ENCODE measurements around the gene AAMP.

The AAMP gene

GRCh38 chr2:218267259-218267658 lies 2.7 kb downstream of the AAMP start:
- no peak overlapping the region for H3K4me3 ChIP-seq (ENCODE audit: low read depth, low read length)
- no peak for TF ChIP-seq CTCF (IDR thresholded peaks at IDR 0.05; ENCODE audit: low read depth, low read length, missing control alignments)
- in situ Hi-C loops (cut with HindIII; ENCODE audit: low sequenced_read_pairs), result no loop called here
- no peak for DNase-seq (ENCODE audit: low read depth)

GRCh38 chr2:218266316-218266979 lies 3.5 kb downstream of the AAMP start:
- DNase-seq (ENCODE audit: low read depth), result no peak
- no peak for TF ChIP-seq CTCF (IDR thresholded peaks at IDR 0.05; ENCODE audit: low read depth, low read length, missing control alignments)
- in situ Hi-C loops (cut with HindIII; ENCODE audit: low sequenced_read_pairs), result no loop called here
- no peak overlapping the region for H3K4me3 ChIP-seq (ENCODE audit: low read depth, low read length)

- in situ Hi-C loops (cut with HindIII; ENCODE audit: low sequenced_read_pairs), result no loop called here
- no peak for DNase-seq (ENCODE audit: low read depth)
- TF ChIP-seq CTCF (IDR thresholded peaks at IDR 0.05; ENCODE audit: low read depth, low read length, missing control alignments), result no peak
- no peak overlapping the region for H3K4me3 ChIP-seq (ENCODE audit: low read depth, low read length)
Observed at GRCh38 chr2:218265626-218266025, 4.3 kb downstream of the AAMP start.

GRCh38 chr2:218264773-218265561 lies 5.0 kb downstream of the AAMP start:
- in situ Hi-C loops (cut with HindIII; ENCODE audit: low sequenced_read_pairs), result no loop called here
- TF ChIP-seq CTCF (IDR thresholded peaks at IDR 0.05; ENCODE audit: low read depth, low read length, missing control alignments), result no peak
- no peak overlapping the region for H3K4me3 ChIP-seq (ENCODE audit: low read depth, low read length)
- no peak for DNase-seq (ENCODE audit: low read depth)

- in situ Hi-C loops (cut with HindIII; ENCODE audit: low sequenced_read_pairs), result no loop called here
- TF ChIP-seq CTCF (IDR thresholded peaks at IDR 0.05; ENCODE audit: low read depth, low read length, missing control alignments), result peak; percentile 16
- H3K4me3 ChIP-seq (ENCODE audit: low read depth, low read length), result no peak overlapping the region
- DNase-seq (ENCODE audit: low read depth), result no peak
Observed at GRCh38 chr2:218263817-218264641, 5.9 kb downstream of the AAMP start.

Measured in astrocyte of the cerebellum (primary cell).